GM23338 (cell line): Measurements from ENCODE around the gene TBC1D5. TPM values are rescaled to one million over a fixed set of nuclear protein-coding genes. Genes with fewer than 3 reads are reported as not detected.

ENCODE experiments used
- ATAC-seq: fragments of 200-7000 bp; cut with Tn5 transposase; 3 replicates; pipeline ENCODE4 v1.9.1; 2020
- DNase-seq: peaks from one replicate; pipeline ENCODE4 v3.0.0-alpha.2; 2015; ENCODE audit warnings: low spot score
- H2AFZ ChIP-seq: fragments of 200-600 bp; sonication (generic); 2 replicates; pipeline ENCODE4 v1.8.0; 2016; ENCODE audit warnings: antibody characterized with exemption, mild to moderate bottlenecking, moderate library complexity
- H3F3A ChIP-seq: fragments of 200-600 bp; sonication (generic); replicated peaks from 2 replicates; pipeline ENCODE4 v1.8.0; 2017; ENCODE audit warnings: antibody characterized with exemption, mixed run types, low read depth
- H3K27ac ChIP-seq: fragments of 200-600 bp; sonication (generic); 2 replicates; pipeline ENCODE4 v1.6.1; 2016; ENCODE audit warnings: low read depth
- H3K27me3 ChIP-seq: fragments of 200-600 bp; sonication (generic); 2 replicates; pipeline ENCODE4 v1.8.0; 2016; ENCODE audit warnings: mild to moderate bottlenecking, mixed run types, moderate library complexity; ENCODE audit not compliant: insufficient read depth
- H3K36me3 ChIP-seq: fragments of 200-600 bp; sonication (generic); 2 replicates; pipeline ENCODE4 v1.8.0; 2016; ENCODE audit warnings: mild to moderate bottlenecking; ENCODE audit not compliant: insufficient read depth
- H3K4me1 ChIP-seq: fragments of 200-600 bp; sonication (generic); 2 replicates; pipeline ENCODE4 v1.8.0; 2016; ENCODE audit warnings: mild to moderate bottlenecking, moderate library complexity; ENCODE audit not compliant: insufficient read depth
- H3K4me2 ChIP-seq: fragments of 200-600 bp; sonication (generic); 2 replicates; pipeline ENCODE4 v1.7.1; 2017; ENCODE audit warnings: mixed run types
- H3K4me3 ChIP-seq: fragments of 200-600 bp; sonication (generic); 2 replicates; pipeline ENCODE4 v1.6.1; 2016; ENCODE audit warnings: mixed run types
- H3K79me2 ChIP-seq: fragments of 200-600 bp; sonication (generic); replicated peaks from 2 replicates; pipeline ENCODE4 v1.8.0; 2017; ENCODE audit warnings: mild to moderate bottlenecking; ENCODE audit not compliant: insufficient read depth
- H3K9me2 ChIP-seq: fragments of 200-600 bp; sonication (generic); 2 replicates; pipeline ENCODE4 v1.8.0; 2017; ENCODE audit not compliant: insufficient read depth
- H4K20me1 ChIP-seq: fragments of 200-600 bp; sonication (generic); replicated peaks from 2 replicates; pipeline ENCODE4 v1.8.0; 2017; ENCODE audit warnings: mild to moderate bottlenecking; ENCODE audit not compliant: insufficient read depth
- H3K27ac Mint-ChIP-seq: 2 replicates; pipeline ENCODE4 v1.8.0; 2020; ENCODE audit warnings: inconsistent platforms, mild to moderate bottlenecking, moderate library complexity, mixed read lengths
- H3K27me3 Mint-ChIP-seq: 3 replicates; pipeline ENCODE4 v1.8.0; 2022; ENCODE audit warnings: low read depth, mild to moderate bottlenecking, moderate library complexity, mixed read lengths, inconsistent platforms; ENCODE audit not compliant: insufficient read depth, poor library complexity
- H3K36me3 Mint-ChIP-seq: 3 replicates; pipeline ENCODE4 v1.8.0; 2021; ENCODE audit warnings: low read depth, mild to moderate bottlenecking, inconsistent platforms, moderate library complexity, mixed read lengths
- H3K4me1 Mint-ChIP-seq: 3 replicates; pipeline ENCODE4 v1.8.0; 2020; ENCODE audit warnings: mild to moderate bottlenecking, inconsistent platforms, mixed read lengths
- H3K4me3 Mint-ChIP-seq: 3 replicates; pipeline ENCODE4 v1.8.0; 2021; ENCODE audit warnings: moderate library complexity, mild to moderate bottlenecking, inconsistent platforms, mixed read lengths
- H3K9me3 Mint-ChIP-seq: 3 replicates; pipeline ENCODE4 v1.8.0; 2020; ENCODE audit warnings: moderate library complexity, mild to moderate bottlenecking, inconsistent platforms, mixed read lengths
- CREB1 ChIP-seq: fragments of 250-450 bp; sonication (Bioruptor Pico); IDR thresholded peaks from 2 replicates; pipeline ENCODE4 v1.5.0; 2020; ENCODE audit warnings: low read depth, mild to moderate bottlenecking, moderate library complexity
- EZH2 ChIP-seq: fragments of 200-600 bp; sonication (generic); IDR thresholded peaks from one replicate; pipeline ENCODE4 v1.8.0; 2017; ENCODE audit warnings: antibody characterized with exemption, mild to moderate bottlenecking, low read depth; ENCODE audit not compliant: unreplicated experiment
- EZH2phosphoT487 ChIP-seq: fragments of 200-600 bp; sonication (generic); IDR thresholded peaks from one replicate; pipeline ENCODE4 v1.8.1; 2018; ENCODE audit warnings: antibody characterized with exemption; ENCODE audit not compliant: unreplicated experiment
- JUNB ChIP-seq: IDR thresholded peaks from one replicate; pipeline ENCODE4 v1.6.1; 2016; ENCODE audit warnings: antibody characterized with exemption; ENCODE audit not compliant: unreplicated experiment
- NANOG ChIP-seq: IDR thresholded peaks from 2 replicates; pipeline ENCODE4 v1.6.1; 2016; ENCODE audit warnings: antibody characterized with exemption, borderline replicate concordance
- POLR2AphosphoS5 ChIP-seq: IDR thresholded peaks from 2 replicates; pipeline ENCODE4 v1.6.1; 2016; ENCODE audit warnings: antibody characterized with exemption, low read depth
- STAT1 ChIP-seq: IDR thresholded peaks from one replicate; pipeline ENCODE4 v1.6.1; 2016; ENCODE audit warnings: antibody characterized with exemption; ENCODE audit not compliant: unreplicated experiment
- ZNF114 ChIP-seq: fragments of 250-450 bp; sonication (Bioruptor Pico); IDR thresholded peaks from 2 replicates; pipeline ENCODE4 v1.5.0; 2020; ENCODE audit warnings: mild to moderate bottlenecking, moderate library complexity
- ZNF331 ChIP-seq: fragments of 250-450 bp; sonication (Bioruptor Pico); IDR thresholded peaks from 2 replicates; pipeline ENCODE4 v1.5.0; 2020; ENCODE audit warnings: low read depth, mild to moderate bottlenecking, moderate library complexity
- polyA plus RNA-seq: library from polyadenylated mRNA; unstranded; fragments of >200 nt; fragmentation: Nextera tagmentation; extraction: Ambion mirVana; gene quantifications from 2 replicates; pipeline ENCODE4 v1.2.1, GENCODE V29; 2016
- total RNA-seq: library from RNA; depleted of rRNA; stranded (reverse); fragments of >200 nt; shearing (Covaris generic); gene quantifications from 2 replicates; pipeline ENCODE4 v1.2.3, GENCODE V29; 2014
- TF ChIP-seq, protein P1 (sequence below), 2 experiments: fragments of 200-600 bp in 1 of 2; sonication (generic) in 1 of 2; conservative IDR thresholded peaks; 2 replicates each; pipeline versions ENCODE4 v1.5.1 to v1.6.1; 2016 to 2017; ENCODE audit warnings: antibody characterized with exemption in 2 of 2, low read depth in 2 of 2, mild to moderate bottlenecking in 2 of 2, moderate library complexity in 1 of 2
- TF ChIP-seq, protein P2 (sequence below): IDR thresholded peaks from 2 replicates; pipeline ENCODE4 v1.6.1; 2016; ENCODE audit warnings: antibody characterized with exemption
- TF ChIP-seq, protein P3 (sequence below): IDR thresholded peaks from one replicate; pipeline ENCODE4 v1.6.1; 2018; ENCODE audit warnings: antibody characterized with exemption; ENCODE audit not compliant: unreplicated experiment
- TF ChIP-seq, protein P4 (sequence below): fragments of 250-450 bp; sonication (Bioruptor Pico); IDR thresholded peaks from 2 replicates; pipeline ENCODE4 v1.5.0; 2020; ENCODE audit warnings: mild to moderate bottlenecking, moderate library complexity

TBC1D5 gene
- total and polyA plus RNA-seq, 2 experiments from 2014 or later: 21.8 to 48.1 TPM

DNA sequence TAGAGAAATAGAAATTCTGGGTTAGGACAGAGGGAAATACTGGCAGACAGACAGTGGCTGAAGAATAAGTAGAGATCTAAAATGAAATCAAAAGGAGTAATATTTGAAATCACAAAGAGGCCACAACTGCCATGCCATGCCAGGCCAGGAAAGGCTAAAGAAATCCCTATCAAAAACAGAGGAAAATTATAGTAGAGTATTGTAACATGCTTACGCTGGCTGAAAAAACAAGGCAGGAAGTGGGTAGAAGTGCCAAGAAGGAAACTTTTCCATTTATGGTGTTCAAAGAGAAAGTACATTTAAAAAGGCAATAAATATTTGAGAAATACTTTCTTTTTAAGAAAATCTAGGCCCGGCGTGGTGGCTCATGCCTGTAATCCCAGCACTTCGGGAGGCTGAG lies 442.0 kb downstream of the TBC1D5 start:
- Mint-ChIP-seq H3K4me1 (no peaks in the 10 kb centered on the region), H3K27me3 (peaks cover 1% of the 10 kb centered on the region), H3K36me3 (no peaks in the 10 kb centered on the region), H3K27ac (peak overlapping the region; percentile 58; the same call in 1 of the 2 replicates), H3K9me3 (no peaks in the 10 kb centered on the region), H3K4me3 (no peak overlapping the region)
- DNase-seq (no peak), ATAC-seq (no peak)
- Histone ChIP-seq H2AFZ (no peak overlapping the region), H3K27ac (no peak overlapping the region), H3K27me3 (no peaks in the 10 kb centered on the region), H3F3A (no peaks in the 10 kb centered on the region), H3K4me2 (no peak overlapping the region), H3K79me2 (no peaks in the 10 kb centered on the region), H3K9me2 (no peaks in the 10 kb centered on the region), H3K36me3 (no peaks in the 10 kb centered on the region), H3K4me3 (no peak overlapping the region), H4K20me1 (no peaks in the 10 kb centered on the region), H3K4me1 (no peaks in the 10 kb centered on the region)
- TF ChIP-seq, protein P1, sequence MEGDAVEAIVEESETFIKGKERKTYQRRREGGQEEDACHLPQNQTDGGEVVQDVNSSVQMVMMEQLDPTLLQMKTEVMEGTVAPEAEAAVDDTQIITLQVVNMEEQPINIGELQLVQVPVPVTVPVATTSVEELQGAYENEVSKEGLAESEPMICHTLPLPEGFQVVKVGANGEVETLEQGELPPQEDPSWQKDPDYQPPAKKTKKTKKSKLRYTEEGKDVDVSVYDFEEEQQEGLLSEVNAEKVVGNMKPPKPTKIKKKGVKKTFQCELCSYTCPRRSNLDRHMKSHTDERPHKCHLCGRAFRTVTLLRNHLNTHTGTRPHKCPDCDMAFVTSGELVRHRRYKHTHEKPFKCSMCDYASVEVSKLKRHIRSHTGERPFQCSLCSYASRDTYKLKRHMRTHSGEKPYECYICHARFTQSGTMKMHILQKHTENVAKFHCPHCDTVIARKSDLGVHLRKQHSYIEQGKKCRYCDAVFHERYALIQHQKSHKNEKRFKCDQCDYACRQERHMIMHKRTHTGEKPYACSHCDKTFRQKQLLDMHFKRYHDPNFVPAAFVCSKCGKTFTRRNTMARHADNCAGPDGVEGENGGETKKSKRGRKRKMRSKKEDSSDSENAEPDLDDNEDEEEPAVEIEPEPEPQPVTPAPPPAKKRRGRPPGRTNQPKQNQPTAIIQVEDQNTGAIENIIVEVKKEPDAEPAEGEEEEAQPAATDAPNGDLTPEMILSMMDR (conservative IDR thresholded peaks at IDR 0.05; ENCODE audit: low read depth in 2 of 2): no peak
- TF ChIP-seq, protein P2, sequence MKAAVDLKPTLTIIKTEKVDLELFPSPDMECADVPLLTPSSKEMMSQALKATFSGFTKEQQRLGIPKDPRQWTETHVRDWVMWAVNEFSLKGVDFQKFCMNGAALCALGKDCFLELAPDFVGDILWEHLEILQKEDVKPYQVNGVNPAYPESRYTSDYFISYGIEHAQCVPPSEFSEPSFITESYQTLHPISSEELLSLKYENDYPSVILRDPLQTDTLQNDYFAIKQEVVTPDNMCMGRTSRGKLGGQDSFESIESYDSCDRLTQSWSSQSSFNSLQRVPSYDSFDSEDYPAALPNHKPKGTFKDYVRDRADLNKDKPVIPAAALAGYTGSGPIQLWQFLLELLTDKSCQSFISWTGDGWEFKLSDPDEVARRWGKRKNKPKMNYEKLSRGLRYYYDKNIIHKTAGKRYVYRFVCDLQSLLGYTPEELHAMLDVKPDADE: no peak
- no peak for TF ChIP-seq POLR2AphosphoS5
- no peak for TF ChIP-seq EZH2phosphoT487
- no peak for TF ChIP-seq CREB1
- no peak for TF ChIP-seq NANOG
- TF ChIP-seq JUNB: no peak
- TF ChIP-seq ZNF331 (CRISPR knock-in tag): no peak
- TF ChIP-seq, protein P3, sequence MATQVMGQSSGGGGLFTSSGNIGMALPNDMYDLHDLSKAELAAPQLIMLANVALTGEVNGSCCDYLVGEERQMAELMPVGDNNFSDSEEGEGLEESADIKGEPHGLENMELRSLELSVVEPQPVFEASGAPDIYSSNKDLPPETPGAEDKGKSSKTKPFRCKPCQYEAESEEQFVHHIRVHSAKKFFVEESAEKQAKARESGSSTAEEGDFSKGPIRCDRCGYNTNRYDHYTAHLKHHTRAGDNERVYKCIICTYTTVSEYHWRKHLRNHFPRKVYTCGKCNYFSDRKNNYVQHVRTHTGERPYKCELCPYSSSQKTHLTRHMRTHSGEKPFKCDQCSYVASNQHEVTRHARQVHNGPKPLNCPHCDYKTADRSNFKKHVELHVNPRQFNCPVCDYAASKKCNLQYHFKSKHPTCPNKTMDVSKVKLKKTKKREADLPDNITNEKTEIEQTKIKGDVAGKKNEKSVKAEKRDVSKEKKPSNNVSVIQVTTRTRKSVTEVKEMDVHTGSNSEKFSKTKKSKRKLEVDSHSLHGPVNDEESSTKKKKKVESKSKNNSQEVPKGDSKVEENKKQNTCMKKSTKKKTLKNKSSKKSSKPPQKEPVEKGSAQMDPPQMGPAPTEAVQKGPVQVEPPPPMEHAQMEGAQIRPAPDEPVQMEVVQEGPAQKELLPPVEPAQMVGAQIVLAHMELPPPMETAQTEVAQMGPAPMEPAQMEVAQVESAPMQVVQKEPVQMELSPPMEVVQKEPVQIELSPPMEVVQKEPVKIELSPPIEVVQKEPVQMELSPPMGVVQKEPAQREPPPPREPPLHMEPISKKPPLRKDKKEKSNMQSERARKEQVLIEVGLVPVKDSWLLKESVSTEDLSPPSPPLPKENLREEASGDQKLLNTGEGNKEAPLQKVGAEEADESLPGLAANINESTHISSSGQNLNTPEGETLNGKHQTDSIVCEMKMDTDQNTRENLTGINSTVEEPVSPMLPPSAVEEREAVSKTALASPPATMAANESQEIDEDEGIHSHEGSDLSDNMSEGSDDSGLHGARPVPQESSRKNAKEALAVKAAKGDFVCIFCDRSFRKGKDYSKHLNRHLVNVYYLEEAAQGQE: no peak
- no peak for TF ChIP-seq EZH2
- TF ChIP-seq ZNF114: no peak
- no peak for TF ChIP-seq STAT1
- TF ChIP-seq, protein P4, sequence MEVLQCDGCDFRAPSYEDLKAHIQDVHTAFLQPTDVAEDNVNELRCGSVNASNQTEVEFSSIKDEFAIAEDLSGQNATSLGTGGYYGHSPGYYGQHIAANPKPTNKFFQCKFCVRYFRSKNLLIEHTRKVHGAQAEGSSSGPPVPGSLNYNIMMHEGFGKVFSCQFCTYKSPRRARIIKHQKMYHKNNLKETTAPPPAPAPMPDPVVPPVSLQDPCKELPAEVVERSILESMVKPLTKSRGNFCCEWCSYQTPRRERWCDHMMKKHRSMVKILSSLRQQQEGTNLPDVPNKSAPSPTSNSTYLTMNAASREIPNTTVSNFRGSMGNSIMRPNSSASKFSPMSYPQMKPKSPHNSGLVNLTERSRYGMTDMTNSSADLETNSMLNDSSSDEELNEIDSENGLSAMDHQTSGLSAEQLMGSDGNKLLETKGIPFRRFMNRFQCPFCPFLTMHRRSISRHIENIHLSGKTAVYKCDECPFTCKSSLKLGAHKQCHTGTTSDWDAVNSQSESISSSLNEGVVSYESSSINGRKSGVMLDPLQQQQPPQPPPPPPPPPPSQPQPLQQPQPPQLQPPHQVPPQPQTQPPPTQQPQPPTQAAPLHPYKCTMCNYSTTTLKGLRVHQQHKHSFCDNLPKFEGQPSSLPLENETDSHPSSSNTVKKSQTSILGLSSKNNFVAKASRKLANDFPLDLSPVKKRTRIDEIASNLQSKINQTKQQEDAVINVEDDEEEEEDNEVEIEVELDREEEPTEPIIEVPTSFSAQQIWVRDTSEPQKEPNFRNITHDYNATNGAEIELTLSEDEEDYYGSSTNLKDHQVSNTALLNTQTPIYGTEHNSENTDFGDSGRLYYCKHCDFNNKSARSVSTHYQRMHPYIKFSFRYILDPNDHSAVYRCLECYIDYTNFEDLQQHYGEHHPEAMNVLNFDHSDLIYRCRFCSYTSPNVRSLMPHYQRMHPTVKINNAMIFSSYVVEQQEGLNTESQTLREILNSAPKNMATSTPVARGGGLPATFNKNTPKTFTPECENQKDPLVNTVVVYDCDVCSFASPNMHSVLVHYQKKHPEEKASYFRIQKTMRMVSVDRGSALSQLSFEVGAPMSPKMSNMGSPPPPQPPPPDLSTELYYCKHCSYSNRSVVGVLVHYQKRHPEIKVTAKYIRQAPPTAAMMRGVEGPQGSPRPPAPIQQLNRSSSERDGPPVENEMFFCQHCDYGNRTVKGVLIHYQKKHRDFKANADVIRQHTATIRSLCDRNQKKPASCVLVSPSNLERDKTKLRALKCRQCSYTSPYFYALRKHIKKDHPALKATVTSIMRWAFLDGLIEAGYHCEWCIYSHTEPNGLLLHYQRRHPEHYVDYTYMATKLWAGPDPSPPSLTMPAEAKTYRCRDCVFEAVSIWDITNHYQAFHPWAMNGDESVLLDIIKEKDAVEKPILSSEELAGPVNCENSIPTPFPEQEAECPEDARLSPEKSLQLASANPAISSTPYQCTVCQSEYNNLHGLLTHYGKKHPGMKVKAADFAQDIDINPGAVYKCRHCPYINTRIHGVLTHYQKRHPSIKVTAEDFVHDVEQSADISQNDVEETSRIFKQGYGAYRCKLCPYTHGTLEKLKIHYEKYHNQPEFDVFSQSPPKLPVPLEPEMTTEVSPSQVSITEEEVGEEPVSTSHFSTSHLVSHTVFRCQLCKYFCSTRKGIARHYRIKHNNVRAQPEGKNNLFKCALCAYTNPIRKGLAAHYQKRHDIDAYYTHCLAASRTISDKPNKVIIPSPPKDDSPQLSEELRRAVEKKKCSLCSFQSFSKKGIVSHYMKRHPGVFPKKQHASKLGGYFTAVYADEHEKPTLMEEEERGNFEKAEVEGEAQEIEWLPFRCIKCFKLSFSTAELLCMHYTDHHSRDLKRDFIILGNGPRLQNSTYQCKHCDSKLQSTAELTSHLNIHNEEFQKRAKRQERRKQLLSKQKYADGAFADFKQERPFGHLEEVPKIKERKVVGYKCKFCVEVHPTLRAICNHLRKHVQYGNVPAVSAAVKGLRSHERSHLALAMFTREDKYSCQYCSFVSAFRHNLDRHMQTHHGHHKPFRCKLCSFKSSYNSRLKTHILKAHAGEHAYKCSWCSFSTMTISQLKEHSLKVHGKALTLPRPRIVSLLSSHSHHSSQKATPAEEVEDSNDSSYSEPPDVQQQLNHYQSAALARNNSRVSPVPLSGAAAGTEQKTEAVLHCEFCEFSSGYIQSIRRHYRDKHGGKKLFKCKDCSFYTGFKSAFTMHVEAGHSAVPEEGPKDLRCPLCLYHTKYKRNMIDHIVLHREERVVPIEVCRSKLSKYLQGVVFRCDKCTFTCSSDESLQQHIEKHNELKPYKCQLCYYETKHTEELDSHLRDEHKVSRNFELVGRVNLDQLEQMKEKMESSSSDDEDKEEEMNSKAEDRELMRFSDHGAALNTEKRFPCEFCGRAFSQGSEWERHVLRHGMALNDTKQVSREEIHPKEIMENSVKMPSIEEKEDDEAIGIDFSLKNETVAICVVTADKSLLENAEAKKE: no peak
